ENCODE data around the gene ATF6B. TPM values are rescaled to one million over a fixed set of nuclear protein-coding genes. Genes with fewer than 3 reads are reported as not detected.
"Not testable (repeated sequence)": the region's sequence is repeated elsewhere in the genome, so short reads cannot be mapped to it uniquely, and the experiment has no call there.

The ATF6B gene
- total RNA-seq, 1 experiment from 2014 or later = 45.3 TPM

- not testable (repeated sequence) for H3K14ac ChIP-seq (ENCODE audit: insufficient read depth, low read length); H4K8ac ChIP-seq (replicated peaks; ENCODE audit: insufficient read length, low read depth, low read length); H2AK5ac ChIP-seq (ENCODE audit: insufficient read length, low read length); H3K9me3 Mint-ChIP-seq; H3K9me3 ChIP-seq (ENCODE audit: control insufficient read depth, low read depth, low read length); H3K18ac ChIP-seq (ENCODE audit: insufficient read length, low read depth, low read length); H2BK12ac ChIP-seq (ENCODE audit: insufficient read length, low read depth, low read length); H4K20me1 ChIP-seq (ENCODE audit: control insufficient read depth, insufficient read depth, insufficient read length); H3K23me2 ChIP-seq (ENCODE audit: insufficient read length, low read depth, low read length, poor library complexity, severe bottlenecking); H3K27me3 Mint-ChIP-seq (ENCODE audit: low read depth); H3T11ph ChIP-seq (ENCODE audit: low read length); DNase-seq; H3K4me3 Mint-ChIP-seq; H2BK120ac ChIP-seq (ENCODE audit: low read depth, low read length, poor library complexity, severe bottlenecking); H3K4ac ChIP-seq (ENCODE audit: low read depth, low read length); H3K4me1 ChIP-seq (ENCODE audit: insufficient read depth, low read length); H3K27ac ChIP-seq (ENCODE audit: insufficient read length, low read depth, low read length); H3K9ac ChIP-seq (ENCODE audit: extremely low read depth, insufficient read length, low read length); H3K79me2 ChIP-seq (ENCODE audit: insufficient read depth, low read length); H3K27me3 ChIP-seq (ENCODE audit: insufficient read depth, low read length); H3K56ac ChIP-seq (ENCODE audit: insufficient read length, low read depth, low read length); H3K36me3 Mint-ChIP-seq (ENCODE audit: insufficient read depth in 1 of 3, low read depth in 3 of 3); H4K91ac ChIP-seq (ENCODE audit: insufficient read length, low read depth, low read length); H3K79me1 ChIP-seq (ENCODE audit: insufficient read depth, low read depth, low read length, poor library complexity, severe bottlenecking); H3K4me2 ChIP-seq (ENCODE audit: insufficient read depth, insufficient read length, low read length); H2BK20ac ChIP-seq (ENCODE audit: low read depth, low read length, poor library complexity, severe bottlenecking); H2AFZ ChIP-seq (ENCODE audit: low read length); H3K27ac Mint-ChIP-seq; H2BK5ac ChIP-seq (ENCODE audit: insufficient read length, low read length); H3K23ac ChIP-seq (ENCODE audit: insufficient read length, low read depth, low read length); H4K5ac ChIP-seq (ENCODE audit: insufficient read length, low read depth, low read length); H2BK15ac ChIP-seq (ENCODE audit: low read depth, low read length)
- peaks cover 18 to 23% of the 10 kb centered on the region in 2 experiments for H3K4me1 Mint-ChIP-seq
- WGBS (ENCODE audit: extremely low coverage, insufficient read length, low lambda C conversion rate) = no CpG with 5 or more reads among the region's 19 CpGs
These were observed 60.5 kb downstream of the ATF6B start for GRCh38 chr6:32067521-32067920.

Small RNAs within 50 kb of the gene (microRNA-seq; reads per million reads assigned to microRNA genes)
- 2.3 reads per million, percentile 22 among the genes with 10 or more reads in this experiment for gene MIR6721 (ENCODE audit: borderline microRNAs expressed)

Other genes with a start within 250 kb of the ATF6B start
- 3.3 and 3.8 TPM in 2 replicates for gene SLC44A4, start 249.2 kb downstream of the ATF6B start, total RNA-seq (2021)
- 121 and 124 TPM in 2 replicates for gene EHMT2, start 230.5 kb downstream of the ATF6B start, total RNA-seq (2021)
- gene ZBTB12, start 226.2 kb downstream of the ATF6B start, total RNA-seq (2021) = 31.0 and 32.7 TPM in 2 replicates
- gene C2, start 200.5 kb downstream of the ATF6B start, total RNA-seq (2021) = 0.66 and 0.86 TPM in 2 replicates
- gene CFB, start 182.2 kb downstream of the ATF6B start, total RNA-seq (2021) = 0.31 and 0.39 TPM in 2 replicates
- 90.8 and 91.4 TPM in 2 replicates for gene NELFE, start 169.3 kb downstream of the ATF6B start, total RNA-seq (2021)
- gene SKIC2, start 169.1 kb downstream of the ATF6B start, total RNA-seq (2021) = 78.8 and 86.2 TPM in 2 replicates
- 21.6 and 22.9 TPM in 2 replicates for gene DXO, start 156.1 kb downstream of the ATF6B start, total RNA-seq (2021)
- 4.3 and 5.1 TPM in 2 replicates for gene C4A, start 146.2 kb downstream of the ATF6B start, total RNA-seq (2021)
- gene C4B, start 113.5 kb downstream of the ATF6B start, total RNA-seq (2021) = 2.7 TPM in 2 replicates
- not detected in 2 replicates for gene CYP21A2, start 89.8 kb downstream of the ATF6B start, total RNA-seq (2021)
- gene TNXB, start 18.9 kb downstream of the ATF6B start, total RNA-seq (2021) = 5.0 and 5.2 TPM in 2 replicates
- 10.9 and 11.1 TPM in 2 replicates for gene FKBPL, start 2.0 kb upstream of the ATF6B start, total RNA-seq (2021)
- gene PRRT1, start 23.7 kb upstream of the ATF6B start, total RNA-seq (2021) = 1.8 and 1.9 TPM in 2 replicates
- gene PPT2, start 25.9 kb upstream of the ATF6B start, total RNA-seq (2021) = 43.1 and 46.3 TPM in 2 replicates
- gene EGFL8, start 36.3 kb upstream of the ATF6B start, total RNA-seq (2021) = 20.8 and 27.2 TPM in 2 replicates
- 88.8 and 89.5 TPM in 2 replicates for gene AGPAT1, start 47.8 kb upstream of the ATF6B start, total RNA-seq (2021)
- gene RNF5, start 50.2 kb upstream of the ATF6B start, total RNA-seq (2021) = 116 and 126 TPM in 2 replicates
- gene AGER, start 56.0 kb upstream of the ATF6B start, total RNA-seq (2021) = 14.3 and 17.8 TPM in 2 replicates
- 174 and 176 TPM in 2 replicates for gene PBX2, start 62.0 kb upstream of the ATF6B start, total RNA-seq (2021)
- gene GPSM3, start 64.4 kb upstream of the ATF6B start, total RNA-seq (2021) = 11.8 and 12.0 TPM in 2 replicates
- 2.1 and 2.3 TPM in 2 replicates for gene NOTCH4, start 95.8 kb upstream of the ATF6B start, total RNA-seq (2021)
- not detected in 2 replicates for gene TSBP1, start 243.7 kb upstream of the ATF6B start, total RNA-seq (2021)

All from H9 (cell line).